H1 (cell line): ENCODE data around the gene PPIL6.

ENCODE experiments used
- CHD1 ChIP-seq: IDR thresholded peaks from 2 replicates; pipeline ENCODE4 v1.6.1; 2012; ENCODE audit warnings: low read depth, low read length, improper control_type of control experiment
- EGR1 ChIP-seq: IDR thresholded peaks from 2 replicates; pipeline ENCODE4 v1.6.1; 2011; ENCODE audit warnings: low read depth, low read length, borderline replicate concordance
- EP300 ChIP-seq, 2 experiments: IDR thresholded peaks; 1 replicate in 1 of 2; 2 replicates in 1 of 2; pipeline ENCODE4 v1.6.1; 2011 to 2012; ENCODE audit warnings: low read depth in 2 of 2, low read length in 2 of 2, mild to moderate bottlenecking in 2 of 2, borderline replicate concordance in 1 of 2, inconsistent platforms in 1 of 2, moderate library complexity in 1 of 2
- HDAC2 ChIP-seq, 2 experiments: fragments of 300-600 bp in 1 of 2; sonication (generic) in 1 of 2; IDR thresholded peaks; 2 replicates each; pipeline ENCODE4 v1.6.1; 2011 to 2012; ENCODE audit warnings: low read depth in 2 of 2, low read length in 2 of 2, mild to moderate bottlenecking in 2 of 2, moderate library complexity in 2 of 2, borderline replicate concordance in 1 of 2, inconsistent platforms in 1 of 2
- HDAC6 ChIP-seq: IDR thresholded peaks from one replicate; pipeline ENCODE4 v1.7.1; 2012; ENCODE audit warnings: low read depth, mild to moderate bottlenecking, inconsistent platforms, low read length, moderate library complexity
- RFX5 ChIP-seq: IDR thresholded peaks from 2 replicates; pipeline ENCODE4 v1.6.1; 2011; ENCODE audit warnings: low read depth, low read length, improper control_type of control experiment, borderline replicate concordance
- TAF1 ChIP-seq: IDR thresholded peaks from 2 replicates; pipeline ENCODE4 v1.6.1; 2011; ENCODE audit warnings: mild to moderate bottlenecking, low read depth, low read length
- TF ChIP-seq, protein P1 (sequence below), 3 experiments: IDR thresholded peaks; 1 replicate in 2 of 3; 2 replicates in 1 of 3; pipeline versions ENCODE4 v1.5.1 to v1.6.1; 2011; ENCODE audit warnings: low read length in 3 of 3, mild to moderate bottlenecking in 3 of 3, inconsistent platforms in 2 of 3, low read depth in 1 of 3, moderate library complexity in 1 of 3; ENCODE audit not compliant: insufficient read depth in 1 of 3; ENCODE audit errors: control extremely low read depth in 1 of 3

DNA sequence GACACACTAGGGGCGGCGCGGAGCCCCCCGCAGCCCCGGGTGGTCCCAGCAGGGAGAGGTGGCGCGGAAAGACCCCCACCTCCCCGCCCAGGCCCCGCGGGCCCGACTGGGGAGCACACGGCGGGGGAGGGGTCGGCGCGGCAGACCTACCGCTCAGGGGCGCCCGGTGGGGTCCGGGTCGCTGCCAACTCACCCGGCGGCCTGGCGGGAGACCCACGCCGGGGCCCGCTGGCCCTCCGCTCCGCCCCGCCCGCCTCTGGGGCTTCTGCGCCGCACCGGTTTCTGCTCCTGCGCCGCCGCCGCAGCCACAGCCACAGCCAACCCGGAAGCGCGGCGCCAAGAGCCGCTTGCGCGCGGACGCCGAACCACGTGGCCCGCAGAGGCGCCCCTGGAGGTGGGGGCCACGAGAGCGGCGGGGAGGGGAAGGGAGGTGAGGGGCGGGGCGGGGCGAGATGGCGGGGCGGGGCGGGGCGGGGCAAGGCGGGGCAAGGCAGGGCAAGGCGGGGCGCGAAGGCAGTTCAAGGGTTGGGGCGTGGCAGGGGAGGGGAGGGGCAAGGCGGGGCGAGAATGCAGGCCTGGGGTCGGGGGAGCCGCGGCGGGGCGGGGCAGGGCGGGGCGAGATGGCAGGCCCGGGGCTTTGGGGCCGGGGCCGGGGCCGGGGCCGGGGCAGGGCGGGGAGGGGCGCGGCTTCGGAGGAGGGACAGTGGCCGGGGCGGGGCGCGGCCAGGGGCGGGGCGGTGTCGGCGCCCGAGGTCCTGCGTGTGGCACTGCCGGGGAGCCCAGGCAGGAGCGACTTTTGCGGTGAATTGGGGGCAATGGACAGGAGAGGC lies 42.7 kb upstream of the PPIL6 start, which contains the start of gene ZBTB24:
- TF ChIP-seq TAF1 (peak; percentile 73), EGR1 (no peak), CHD1 (no peak), RFX5 (no peak), EP300 (IDR thresholded peaks at IDR 0.05; ENCODE audit: borderline replicate concordance in 1 of 2, low read depth in 2 of 2, low read length in 2 of 2) (no peak), HDAC2 (IDR thresholded peaks at IDR 0.05; ENCODE audit: borderline replicate concordance in 1 of 2, low read depth in 2 of 2, low read length in 2 of 2) (no peak), HDAC6 (no peak)
- TF ChIP-seq, protein P1, sequence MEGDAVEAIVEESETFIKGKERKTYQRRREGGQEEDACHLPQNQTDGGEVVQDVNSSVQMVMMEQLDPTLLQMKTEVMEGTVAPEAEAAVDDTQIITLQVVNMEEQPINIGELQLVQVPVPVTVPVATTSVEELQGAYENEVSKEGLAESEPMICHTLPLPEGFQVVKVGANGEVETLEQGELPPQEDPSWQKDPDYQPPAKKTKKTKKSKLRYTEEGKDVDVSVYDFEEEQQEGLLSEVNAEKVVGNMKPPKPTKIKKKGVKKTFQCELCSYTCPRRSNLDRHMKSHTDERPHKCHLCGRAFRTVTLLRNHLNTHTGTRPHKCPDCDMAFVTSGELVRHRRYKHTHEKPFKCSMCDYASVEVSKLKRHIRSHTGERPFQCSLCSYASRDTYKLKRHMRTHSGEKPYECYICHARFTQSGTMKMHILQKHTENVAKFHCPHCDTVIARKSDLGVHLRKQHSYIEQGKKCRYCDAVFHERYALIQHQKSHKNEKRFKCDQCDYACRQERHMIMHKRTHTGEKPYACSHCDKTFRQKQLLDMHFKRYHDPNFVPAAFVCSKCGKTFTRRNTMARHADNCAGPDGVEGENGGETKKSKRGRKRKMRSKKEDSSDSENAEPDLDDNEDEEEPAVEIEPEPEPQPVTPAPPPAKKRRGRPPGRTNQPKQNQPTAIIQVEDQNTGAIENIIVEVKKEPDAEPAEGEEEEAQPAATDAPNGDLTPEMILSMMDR (IDR thresholded peaks at IDR 0.05; ENCODE audit: control extremely low read depth in 1 of 3, insufficient read depth in 1 of 3, low read depth in 1 of 3, low read length in 3 of 3), result no peak
